Activated CD4-positive, alpha-beta T cell treated with anti-CD3 and anti-CD28 coated beads, Interleukin-2, amount 50 U/mL, for 24 hours (primary cell): ENCODE measurements around the gene HNRNPA3.
"Not testable (repeated sequence)": the region's sequence is repeated elsewhere in the genome, so short reads cannot be mapped to it uniquely, and the experiment has no call there.

Experiments
- DNase-seq, 2 donors: peaks; one replicate each; pipeline ENCODE4 v3.0.0-alpha.2; 2020; ENCODE audit warnings: low read depth in 1 of 2, low spot score in 1 of 2

Gene HNRNPA3

GRCh38 chr2:177188482-177189469 is 23.8 kb upstream of the HNRNPA3 start:
- no peak for DNase-seq

GRCh38 chr2:177190941-177191340 is 21.7 kb upstream of the HNRNPA3 start:
- DNase-seq: no peak

- DNase-seq: no peak
Measured at GRCh38 chr2:177192788-177193187, 19.8 kb upstream of the HNRNPA3 start.

- no peak for DNase-seq
Measured at GRCh38 chr2:177193240-177193639, 19.4 kb upstream of the HNRNPA3 start.

GRCh38 chr2:177195194-177195593 is 17.4 kb upstream of the HNRNPA3 start:
- no peak for DNase-seq

GRCh38 chr2:177200419-177200818 is 12.2 kb upstream of the HNRNPA3 start:
- not testable (repeated sequence) for DNase-seq

GRCh38 chr2:177201919-177202346 is 10.7 kb upstream of the HNRNPA3 start:
- DNase-seq: no peak

GRCh38 chr2:177204417-177204816 is 8.2 kb upstream of the HNRNPA3 start:
- no peak for DNase-seq

GRCh38 chr2:177207101-177207500 is 5.5 kb upstream of the HNRNPA3 start:
- no peak for DNase-seq

GRCh38 chr2:177211169-177211568 is 1.4 kb upstream of the HNRNPA3 start:
- DNase-seq: no peak

- no peak for DNase-seq
Measured at GRCh38 chr2:177211576-177212105, 953 bp upstream of the HNRNPA3 start.

- DNase-seq: peak; percentile 85 to 91
Measured at GRCh38 chr2:177212891-177213856, 580 bp downstream of the HNRNPA3 start.

GRCh38 chr2:177217247-177217843 is 4.8 kb downstream of the HNRNPA3 start:
- no peak for DNase-seq

GRCh38 chr2:177219787-177220186 is 7.2 kb downstream of the HNRNPA3 start:
- not testable (repeated sequence) for DNase-seq

- no peak for DNase-seq
Measured at GRCh38 chr2:177221534-177221933, 8.9 kb downstream of the HNRNPA3 start.

- DNase-seq: no peak
Measured at GRCh38 chr2:177221970-177222369, 9.4 kb downstream of the HNRNPA3 start.

- DNase-seq: not testable (repeated sequence)
Measured at GRCh38 chr2:177223436-177223835, 10.8 kb downstream of the HNRNPA3 start.

- no peak for DNase-seq
Measured at GRCh38 chr2:177225965-177226360, 13.4 kb downstream of the HNRNPA3 start.

GRCh38 chr2:177229442-177230242 is 17.0 kb downstream of the HNRNPA3 start:
- no peak for DNase-seq

GRCh38 chr2:177231270-177231669 is 18.7 kb downstream of the HNRNPA3 start:
- DNase-seq: no peak
